ENCODE measurements around the gene IGFL2. TPM values are rescaled to one million over a fixed set of nuclear protein-coding genes. Genes with fewer than 3 reads are reported as not detected.
"Not testable (repeated sequence)": the region's sequence is repeated elsewhere in the genome, so short reads cannot be mapped to it uniquely, and the experiment has no call there.

Gene IGFL2
- total and polyA plus RNA-seq, 2 of the 4 experiments (the other 2 are of a cell fraction): not detected

DNA sequence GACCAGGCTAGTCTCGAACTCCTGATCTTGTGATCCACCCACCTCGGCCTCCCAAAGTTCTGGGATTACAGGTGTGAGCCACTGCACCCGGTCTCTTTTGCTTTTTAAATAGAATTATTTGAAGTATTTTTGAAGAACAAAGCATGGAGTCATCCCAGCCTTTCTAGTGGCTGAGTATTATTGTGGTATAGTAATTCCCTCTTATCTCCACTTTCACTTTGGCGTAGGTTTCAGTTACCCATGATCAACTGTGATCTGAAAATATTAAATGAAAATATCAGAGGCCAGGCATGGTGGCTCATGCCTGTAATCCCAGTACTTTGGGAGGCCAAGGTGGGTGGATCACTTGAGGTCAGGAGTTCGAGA is 44.6 kb downstream of the IGFL2 start:
- H3K4me3 ChIP-seq (ENCODE audit: insufficient read depth, low read depth, low read length); dilution Hi-C loops (cut with HindIII; ENCODE audit: low sequenced_read_pairs, unreplicated experiment); H2BK20ac ChIP-seq (ENCODE audit: low read depth, low read length); H2AK9ac ChIP-seq (replicated peaks; ENCODE audit: low read depth, low read length, poor library complexity); H3K4me2 ChIP-seq (ENCODE audit: low read depth, low read length); intact Hi-C loops (cut with micrococcal nuclease); H3K18ac ChIP-seq (ENCODE audit: low read depth, low read length); H4K20me1 ChIP-seq (ENCODE audit: insufficient read depth, low read length); H3K4me1 ChIP-seq (ENCODE audit: control insufficient read depth, insufficient read depth, low read length); H3K9me1 ChIP-seq (ENCODE audit: insufficient read depth, low read length); H3K23ac ChIP-seq (ENCODE audit: low read depth, low read length); BruUV-seq (replicated peaks); H4K8ac ChIP-seq (ENCODE audit: low read depth in 2 of 2, low read length in 2 of 2); H3K36me3 ChIP-seq (ENCODE audit: control insufficient read depth, insufficient read depth, low read length); H3K56ac ChIP-seq (ENCODE audit: extremely low read depth, insufficient read depth, low read length); POLR2A ChIA-PET (ENCODE audit: unreplicated experiment); H3K4ac ChIP-seq (ENCODE audit: low read depth, low read length); H2BK120ac ChIP-seq (ENCODE audit: low read depth, low read length); H2BK5ac ChIP-seq (ENCODE audit: low read depth, low read length, poor library complexity, severe bottlenecking); H3K79me1 ChIP-seq (ENCODE audit: low read depth in 1 of 2, low read length in 2 of 2); H3K9me3 ChIP-seq (ENCODE audit: control insufficient read depth, insufficient read depth, low read length); DNase-seq; H2AFZ ChIP-seq (replicated peaks; ENCODE audit: low read length, poor library complexity); H3K27ac ChIP-seq (ENCODE audit: insufficient read depth, low read length); H4K5ac ChIP-seq (ENCODE audit: low read depth, low read length); H2BK15ac ChIP-seq (ENCODE audit: low read depth, low read length); H3K9ac ChIP-seq (ENCODE audit: low read depth, low read length); H4K91ac ChIP-seq (ENCODE audit: insufficient read depth, low read depth, low read length); H3K14ac ChIP-seq (replicated peaks; ENCODE audit: low read depth, low read length); in situ Hi-C loops (cut with MboI; ENCODE audit: low sequenced_read_pairs); H2AK5ac ChIP-seq (ENCODE audit: low read depth, low read length): not testable (repeated sequence)
- CTCF ChIA-PET: interaction anchor here (1.5 to 1.6 kb wide), 2 partner anchors 115 to 164 kb away, joined by 3 to 4 read pairs; no protein-coding TSS in a partner anchor
- peak; percentile 19; the same call in 1 of the 2 replicates for ATAC-seq (ENCODE audit: low read depth)
- peaks cover 69% of the 10 kb centered on the region for H3K27me3 ChIP-seq (ENCODE audit: control insufficient read depth, insufficient read depth, low read length)
- WGBS, 2 experiments (ENCODE audit: extremely low coverage in 2 of 2, insufficient read length in 1 of 2): 92% methylated on average over 2 of the region's 5 CpGs; no CpG with 5 or more reads in 1 of the 2 experiments

Measured in IMR-90 (cell line).